C4-2B (cell line): ENCODE results near the gene ANKRD1.

Experiments
- ZFX ChIP-seq: fragments of 450-650 bp; IDR thresholded peaks from 2 replicates; pipeline ENCODE4 v1.6.1; 2017
- TF ChIP-seq, protein P1 (sequence below): fragments of 450-650 bp; conservative IDR thresholded peaks from 2 replicates; pipeline ENCODE4 v1.5.1; 2017; ENCODE audit warnings: mild to moderate bottlenecking

DNA sequence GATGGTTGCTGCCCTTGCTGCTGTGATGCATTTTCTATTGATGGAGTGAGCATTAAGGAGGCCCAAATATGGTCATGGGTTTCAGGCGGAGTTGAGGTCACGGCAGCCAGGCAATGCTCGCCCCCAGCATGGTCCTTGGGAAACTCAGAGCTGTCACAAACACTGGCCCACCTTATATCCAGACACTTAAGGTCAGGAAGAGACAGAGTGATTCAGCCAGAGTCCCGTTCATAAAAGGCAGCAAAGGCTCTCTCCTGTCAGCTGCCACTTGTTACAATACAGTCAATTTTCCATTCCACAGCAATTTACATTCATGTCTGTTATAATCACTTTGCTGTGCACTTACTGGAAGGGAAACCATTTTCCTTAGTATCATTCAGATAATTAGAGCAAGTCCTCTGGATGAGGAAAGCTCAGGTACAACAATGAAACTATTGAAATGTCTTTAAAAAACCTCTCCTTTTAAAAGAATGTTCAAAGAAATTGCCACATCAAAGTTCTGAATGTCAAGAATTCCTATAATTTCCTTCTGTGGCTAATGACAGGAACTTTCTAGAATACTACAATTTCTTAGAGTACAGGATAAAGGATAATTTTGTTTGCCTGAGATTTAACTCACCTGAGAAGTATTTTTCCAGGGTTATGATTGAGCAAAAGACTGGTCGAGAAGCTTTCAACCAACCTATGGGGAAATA is 14.8 kb upstream of the ANKRD1 start:
- TF ChIP-seq, protein P1, sequence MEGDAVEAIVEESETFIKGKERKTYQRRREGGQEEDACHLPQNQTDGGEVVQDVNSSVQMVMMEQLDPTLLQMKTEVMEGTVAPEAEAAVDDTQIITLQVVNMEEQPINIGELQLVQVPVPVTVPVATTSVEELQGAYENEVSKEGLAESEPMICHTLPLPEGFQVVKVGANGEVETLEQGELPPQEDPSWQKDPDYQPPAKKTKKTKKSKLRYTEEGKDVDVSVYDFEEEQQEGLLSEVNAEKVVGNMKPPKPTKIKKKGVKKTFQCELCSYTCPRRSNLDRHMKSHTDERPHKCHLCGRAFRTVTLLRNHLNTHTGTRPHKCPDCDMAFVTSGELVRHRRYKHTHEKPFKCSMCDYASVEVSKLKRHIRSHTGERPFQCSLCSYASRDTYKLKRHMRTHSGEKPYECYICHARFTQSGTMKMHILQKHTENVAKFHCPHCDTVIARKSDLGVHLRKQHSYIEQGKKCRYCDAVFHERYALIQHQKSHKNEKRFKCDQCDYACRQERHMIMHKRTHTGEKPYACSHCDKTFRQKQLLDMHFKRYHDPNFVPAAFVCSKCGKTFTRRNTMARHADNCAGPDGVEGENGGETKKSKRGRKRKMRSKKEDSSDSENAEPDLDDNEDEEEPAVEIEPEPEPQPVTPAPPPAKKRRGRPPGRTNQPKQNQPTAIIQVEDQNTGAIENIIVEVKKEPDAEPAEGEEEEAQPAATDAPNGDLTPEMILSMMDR: no peak
- no peak for TF ChIP-seq ZFX
